GM21423 (cell line): ENCODE data around the gene MT1X.
A peak's percentile ranks its signal among the peaks of the same experiment; 100 is the strongest.
"Not testable (repeated sequence)": the region's sequence is repeated elsewhere in the genome, so short reads cannot be mapped to it uniquely, and the experiment has no call there.

ENCODE experiments used
- ATAC-seq: cut with Tn5 transposase; IDR thresholded peaks from one replicate; pipeline ENCODE4 v1.9.1; 2021; ENCODE audit warnings: mild to moderate bottlenecking, moderate library complexity; ENCODE audit not compliant: unreplicated experiment

Gene MT1X

DNA sequence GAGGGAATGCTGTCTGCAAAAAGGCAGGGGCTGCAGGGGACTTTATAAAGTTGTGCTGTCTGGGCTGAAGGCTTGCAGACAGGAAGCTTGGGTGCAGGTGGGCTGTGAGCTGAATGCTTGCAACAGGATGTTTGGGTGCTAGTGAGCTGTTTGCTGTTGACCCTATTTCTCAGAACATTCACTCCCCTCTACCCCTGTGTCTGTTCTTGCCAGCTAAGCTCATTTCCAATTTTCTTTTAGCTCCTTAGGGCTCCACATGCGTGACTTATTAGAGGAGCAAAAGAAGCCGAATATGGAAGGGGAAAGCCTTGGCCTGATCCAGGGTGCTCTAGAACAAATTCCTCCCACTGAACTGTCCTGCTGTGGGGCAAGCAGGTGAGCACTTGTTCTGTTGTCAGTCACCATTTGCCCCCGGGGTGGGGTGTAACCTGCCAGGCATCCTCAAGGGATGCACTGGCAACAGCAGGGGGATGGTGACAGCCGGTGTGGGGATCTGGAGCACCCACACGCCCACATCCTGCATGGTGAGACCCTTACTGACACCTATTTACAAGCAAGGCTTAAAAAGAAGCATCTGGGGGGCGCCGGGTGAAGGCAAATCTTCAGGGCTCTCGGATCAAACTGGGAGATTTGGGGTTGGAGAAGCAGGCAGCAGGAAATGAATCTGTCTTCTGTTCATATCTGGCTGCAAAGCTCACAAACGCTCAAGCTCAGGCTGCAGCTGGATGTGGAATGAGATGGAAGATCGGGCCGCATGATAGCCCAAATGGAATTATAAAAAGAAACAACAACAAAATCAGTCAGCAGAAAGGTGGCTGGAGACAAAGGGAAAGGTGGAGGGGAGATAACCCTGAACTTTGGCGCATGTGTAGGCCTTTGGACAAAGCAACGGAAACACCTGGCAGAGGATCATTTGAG lies 26.5 kb downstream of the MT1X start:
- ATAC-seq = no peak

DNA sequence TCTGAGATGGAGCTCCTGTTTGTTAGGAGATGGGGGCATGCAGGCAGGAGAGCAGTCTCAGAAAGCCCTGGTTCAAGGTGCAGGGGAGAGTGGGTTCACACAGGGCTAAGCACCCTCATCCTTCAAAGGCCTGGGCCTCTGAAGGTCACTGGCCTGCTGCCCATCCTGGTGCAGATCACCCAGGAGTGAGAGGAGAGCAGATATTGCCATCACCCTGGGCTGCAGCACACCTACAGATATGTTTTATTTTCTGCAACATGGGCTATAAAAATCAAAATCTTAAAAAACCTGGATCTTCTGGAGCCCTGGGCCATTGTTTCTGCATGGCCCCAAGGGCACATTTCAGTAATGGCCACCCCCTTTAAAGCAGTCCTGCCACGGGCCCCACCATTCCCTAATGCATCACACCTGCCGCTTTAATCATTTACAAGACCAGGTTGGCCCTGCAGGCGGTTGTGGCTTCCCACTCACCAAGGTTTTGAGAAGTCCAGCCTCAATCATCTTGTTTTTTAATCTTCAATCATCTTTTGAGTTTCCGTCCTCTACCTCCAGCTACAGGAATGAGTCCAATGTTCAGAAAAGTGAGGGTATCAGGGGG lies 27.3 kb downstream of the MT1X start:
- no peak for ATAC-seq

DNA sequence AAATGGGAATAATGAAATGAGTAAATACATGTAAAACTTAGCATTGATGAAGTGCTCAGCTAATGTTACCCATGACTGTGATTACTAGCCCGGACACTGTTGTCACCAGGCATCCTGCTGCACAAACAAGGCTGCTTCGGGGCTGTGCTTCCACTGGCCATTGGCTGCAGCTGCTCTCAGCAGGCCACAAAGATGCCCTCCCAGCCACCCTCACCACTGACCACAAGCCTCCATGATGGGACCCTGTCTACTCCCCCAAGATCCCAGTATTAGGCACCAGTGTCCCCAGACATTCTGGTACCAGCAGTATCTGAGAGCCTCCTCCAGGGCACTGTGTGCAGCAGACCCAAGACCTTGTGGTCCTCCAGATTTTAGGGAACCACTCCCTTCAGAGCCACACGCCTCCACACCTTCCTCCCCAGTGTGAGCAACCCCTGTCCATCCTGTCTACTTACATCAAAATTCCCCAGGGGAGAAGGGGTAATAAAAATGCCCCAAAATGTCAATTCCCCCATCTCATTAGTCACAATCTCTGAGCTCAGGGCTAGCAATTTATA lies 28.0 kb downstream of the MT1X start:
- no peak for ATAC-seq

DNA sequence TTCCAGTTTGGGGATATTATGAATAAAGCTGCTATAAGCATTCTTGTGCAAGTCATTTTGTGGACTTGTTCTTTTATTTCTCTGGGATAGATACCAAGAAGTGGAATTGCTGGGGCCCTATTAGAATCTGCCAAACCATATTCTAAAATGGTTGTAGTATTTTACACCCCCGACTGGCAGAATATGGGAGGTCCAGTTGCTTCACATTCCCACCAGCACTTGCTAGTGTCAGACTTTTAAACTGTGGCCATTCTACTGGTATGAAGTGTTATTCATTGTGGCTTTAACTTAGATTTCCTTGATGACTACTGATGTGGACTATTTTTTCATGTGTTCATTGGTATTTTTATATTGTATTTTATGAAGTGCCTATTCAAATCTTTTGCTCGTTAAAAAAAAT lies 29.6 kb downstream of the MT1X start:
- ATAC-seq = no peak

- ATAC-seq = no peak
Observed at GRCh38 chr16:56713794-56714193, 31.5 kb downstream of the MT1X start.

GRCh38 chr16:56715126-56715525 lies 32.9 kb downstream of the MT1X start:
- ATAC-seq = no peak

GRCh38 chr16:56716761-56717160 lies 34.5 kb downstream of the MT1X start:
- ATAC-seq = no peak

DNA sequence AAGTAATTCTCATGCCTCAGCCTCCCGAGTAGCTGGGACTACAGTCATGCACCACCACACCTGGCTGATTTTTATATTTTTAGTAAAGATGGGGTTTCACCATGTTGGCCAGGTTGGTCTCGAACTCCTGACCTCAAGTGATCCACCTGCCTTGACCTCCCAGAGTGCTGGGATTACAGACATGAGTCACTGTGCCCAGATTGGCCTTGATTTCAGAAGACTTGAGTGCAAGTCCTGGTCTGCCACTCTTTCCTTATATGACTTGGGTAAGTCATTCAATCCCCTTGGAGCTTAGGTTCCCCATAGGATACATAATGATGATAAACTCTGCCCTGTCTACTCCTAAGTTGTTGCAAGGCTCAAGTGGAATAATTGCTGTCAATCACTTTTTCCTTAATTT lies 35.3 kb downstream of the MT1X start:
- not testable (repeated sequence) for ATAC-seq

GRCh38 chr16:56722200-56722842 lies 40.1 kb downstream of the MT1X start:
- no peak for ATAC-seq

- no peak for ATAC-seq
Observed at GRCh38 chr16:56724191-56724590, 41.9 kb downstream of the MT1X start.

- no peak for ATAC-seq
Observed at GRCh38 chr16:56726283-56726682, 44.0 kb downstream of the MT1X start.

GRCh38 chr16:56726926-56727325 lies 44.7 kb downstream of the MT1X start:
- no peak for ATAC-seq

- no peak for ATAC-seq
Observed at GRCh38 chr16:56728027-56728426, 45.8 kb downstream of the MT1X start.

GRCh38 chr16:56728980-56729734 lies 46.9 kb downstream of the MT1X start:
- no peak for ATAC-seq

DNA sequence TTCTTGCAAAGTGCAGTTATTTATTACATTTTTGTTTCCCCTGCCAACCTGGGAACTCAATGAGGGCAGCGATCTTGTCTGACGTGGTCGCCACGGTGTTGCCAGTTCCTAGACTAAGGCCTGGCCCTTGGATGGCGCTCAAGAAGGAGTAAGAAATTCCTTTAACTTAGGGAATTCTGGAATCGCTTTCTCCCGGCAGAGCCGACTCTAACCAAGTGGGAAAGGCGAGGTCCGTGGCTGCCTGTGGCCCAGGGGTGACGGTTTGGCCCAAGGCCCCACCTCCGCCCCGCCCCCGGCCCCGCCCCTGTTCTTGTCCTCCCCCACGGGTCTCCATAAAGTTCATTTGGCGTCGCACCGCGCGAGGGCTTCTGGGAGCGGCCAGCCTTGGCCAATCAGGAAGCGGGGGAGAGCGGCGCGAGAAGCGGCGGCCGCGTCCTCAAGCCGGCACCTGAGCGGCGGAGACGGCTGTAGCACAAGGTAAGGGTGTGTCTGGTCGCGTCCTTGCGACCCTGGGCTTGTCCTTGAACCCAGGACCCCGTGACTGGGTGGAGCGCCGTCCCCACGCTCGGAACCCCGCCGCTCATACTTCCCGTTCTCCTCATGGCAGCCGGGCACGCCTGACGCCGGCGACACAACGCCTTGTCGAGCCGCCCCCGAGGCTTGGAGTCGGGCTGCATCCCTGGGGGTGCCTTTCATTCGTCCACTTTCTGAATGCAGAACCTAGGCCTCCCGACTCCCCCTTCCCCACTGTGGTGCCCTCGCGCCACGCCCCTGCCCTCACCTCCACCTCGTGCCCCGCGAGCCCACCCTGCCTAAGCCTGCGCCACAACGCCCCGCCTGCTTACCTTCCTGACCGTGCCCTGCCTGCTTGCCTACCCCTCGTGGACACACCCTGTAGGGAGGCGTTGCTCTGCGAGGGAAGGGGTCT lies 47.7 kb downstream of the MT1X start, which contains the start of gene NUP93:
Gene NUP93 (plus strand): TSS at position 395 of the 928 bp plus-strand sequence. CDS start 18,119 bp downstream, outside the sequence.
- ATAC-seq = peak; percentile 80

GRCh38 chr16:56732366-56732765 lies 50.1 kb downstream of the MT1X start:
- ATAC-seq = peak; percentile 42

- ATAC-seq = no peak
Observed at GRCh38 chr16:56732832-56733231, 50.6 kb downstream of the MT1X start.
